Measurements from ENCODE around the gene PADI1. TPM values are rescaled to one million over a fixed set of nuclear protein-coding genes. Genes with fewer than 3 reads are reported as not detected.

Gene PADI1, protein sequence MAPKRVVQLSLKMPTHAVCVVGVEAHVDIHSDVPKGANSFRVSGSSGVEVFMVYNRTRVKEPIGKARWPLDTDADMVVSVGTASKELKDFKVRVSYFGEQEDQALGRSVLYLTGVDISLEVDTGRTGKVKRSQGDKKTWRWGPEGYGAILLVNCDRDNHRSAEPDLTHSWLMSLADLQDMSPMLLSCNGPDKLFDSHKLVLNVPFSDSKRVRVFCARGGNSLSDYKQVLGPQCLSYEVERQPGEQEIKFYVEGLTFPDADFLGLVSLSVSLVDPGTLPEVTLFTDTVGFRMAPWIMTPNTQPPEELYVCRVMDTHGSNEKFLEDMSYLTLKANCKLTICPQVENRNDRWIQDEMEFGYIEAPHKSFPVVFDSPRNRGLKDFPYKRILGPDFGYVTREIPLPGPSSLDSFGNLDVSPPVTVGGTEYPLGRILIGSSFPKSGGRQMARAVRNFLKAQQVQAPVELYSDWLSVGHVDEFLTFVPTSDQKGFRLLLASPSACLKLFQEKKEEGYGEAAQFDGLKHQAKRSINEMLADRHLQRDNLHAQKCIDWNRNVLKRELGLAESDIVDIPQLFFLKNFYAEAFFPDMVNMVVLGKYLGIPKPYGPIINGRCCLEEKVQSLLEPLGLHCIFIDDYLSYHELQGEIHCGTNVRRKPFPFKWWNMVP
- under 1 TPM in 3 of 7 donors, not detected in 4; 0.32 to 0.76 (median 0.46) TPM for total RNA-seq
- polyA plus RNA-seq = under 1 TPM; 0.03 to 0.29 (median 0.09) TPM
- long read RNA-seq, donor 1 = 0 reads
- long read RNA-seq, donor 2 = 0 reads

DNA sequence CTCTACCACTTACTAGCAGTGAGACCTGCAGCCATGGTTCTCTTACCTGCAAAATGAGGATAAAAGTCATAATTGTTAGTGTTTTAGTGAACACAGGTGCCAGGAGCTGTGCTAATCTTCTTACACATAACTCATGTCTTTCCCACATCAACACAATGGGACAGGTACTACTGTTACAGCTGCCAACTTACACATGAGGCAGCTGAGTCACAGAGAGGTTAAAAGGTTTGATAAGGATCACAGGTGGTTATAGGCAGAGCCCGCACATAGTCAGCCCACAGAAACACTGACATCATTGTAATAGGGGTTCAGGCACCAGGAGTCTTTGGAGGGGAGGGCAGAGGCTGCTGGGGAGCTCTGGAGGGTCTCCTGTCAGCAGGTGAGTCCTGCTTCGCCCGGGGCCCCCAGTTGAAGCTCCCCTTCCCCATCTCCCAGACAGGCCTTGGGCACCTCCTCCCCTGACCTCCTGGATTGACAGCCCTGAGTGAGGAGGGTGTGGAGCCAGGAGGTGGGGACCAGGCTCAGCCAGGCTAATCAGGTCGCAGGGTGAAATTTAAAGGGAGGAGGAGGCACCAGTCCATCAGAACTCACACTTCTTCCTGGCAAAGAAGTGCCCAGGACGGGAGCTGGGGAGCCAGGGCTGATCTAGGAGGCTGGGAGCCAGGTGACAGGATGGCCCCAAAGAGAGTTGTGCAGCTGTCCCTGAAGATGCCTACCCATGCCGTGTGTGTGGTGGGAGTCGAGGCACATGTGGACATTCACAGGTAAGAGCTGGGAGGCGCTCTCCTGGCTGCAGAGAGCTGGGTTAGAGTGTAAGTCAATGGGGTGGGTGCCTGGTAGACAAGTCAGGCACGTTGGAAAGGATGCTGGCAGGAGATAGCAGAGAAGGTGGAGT lies at the start of gene PADI1:
Gene PADI1, plus strand, starts transcription at position 583 of the 895 bp plus-strand sequence. Its CDS starts 90 bp downstream, at position 673.
- no peaks in the 10 kb centered on the region for H3K36me3 ChIP-seq
- H3K27ac ChIP-seq = no peak within 1 kb of the TSS
- no peak within 1 kb of the TSS for H3K4me3 ChIP-seq
- 78 to 84% (median 81%) methylated on average over 9 of the region's 9 CpGs for WGBS, 5 donors
- TF ChIP-seq, protein P1, sequence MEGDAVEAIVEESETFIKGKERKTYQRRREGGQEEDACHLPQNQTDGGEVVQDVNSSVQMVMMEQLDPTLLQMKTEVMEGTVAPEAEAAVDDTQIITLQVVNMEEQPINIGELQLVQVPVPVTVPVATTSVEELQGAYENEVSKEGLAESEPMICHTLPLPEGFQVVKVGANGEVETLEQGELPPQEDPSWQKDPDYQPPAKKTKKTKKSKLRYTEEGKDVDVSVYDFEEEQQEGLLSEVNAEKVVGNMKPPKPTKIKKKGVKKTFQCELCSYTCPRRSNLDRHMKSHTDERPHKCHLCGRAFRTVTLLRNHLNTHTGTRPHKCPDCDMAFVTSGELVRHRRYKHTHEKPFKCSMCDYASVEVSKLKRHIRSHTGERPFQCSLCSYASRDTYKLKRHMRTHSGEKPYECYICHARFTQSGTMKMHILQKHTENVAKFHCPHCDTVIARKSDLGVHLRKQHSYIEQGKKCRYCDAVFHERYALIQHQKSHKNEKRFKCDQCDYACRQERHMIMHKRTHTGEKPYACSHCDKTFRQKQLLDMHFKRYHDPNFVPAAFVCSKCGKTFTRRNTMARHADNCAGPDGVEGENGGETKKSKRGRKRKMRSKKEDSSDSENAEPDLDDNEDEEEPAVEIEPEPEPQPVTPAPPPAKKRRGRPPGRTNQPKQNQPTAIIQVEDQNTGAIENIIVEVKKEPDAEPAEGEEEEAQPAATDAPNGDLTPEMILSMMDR (IDR thresholded peaks at IDR 0.05 in 8 of 11, conservative IDR thresholded peaks at IDR 0.05 in 3 of 11) = no peak
- TF ChIP-seq POLR2A (IDR thresholded peaks at IDR 0.05) = no peak
- TF ChIP-seq POLR2AphosphoS5 (IDR thresholded peaks at IDR 0.05) = no peak
- intact Hi-C loops (cut with DNase I; ENCODE audit: low total_unique reads) = no loop called here
- H3K9me3 ChIP-seq = no peaks in the 10 kb centered on the region
- peaks cover 6 to 33% (median 19%) of the 10 kb centered on the region in 6 donors for H3K4me1 ChIP-seq
- H3K27me3 ChIP-seq (replicated peaks in 1 of 7) = no peaks in the 10 kb centered on the region
- DNase-seq = peak; percentile 46

DNA sequence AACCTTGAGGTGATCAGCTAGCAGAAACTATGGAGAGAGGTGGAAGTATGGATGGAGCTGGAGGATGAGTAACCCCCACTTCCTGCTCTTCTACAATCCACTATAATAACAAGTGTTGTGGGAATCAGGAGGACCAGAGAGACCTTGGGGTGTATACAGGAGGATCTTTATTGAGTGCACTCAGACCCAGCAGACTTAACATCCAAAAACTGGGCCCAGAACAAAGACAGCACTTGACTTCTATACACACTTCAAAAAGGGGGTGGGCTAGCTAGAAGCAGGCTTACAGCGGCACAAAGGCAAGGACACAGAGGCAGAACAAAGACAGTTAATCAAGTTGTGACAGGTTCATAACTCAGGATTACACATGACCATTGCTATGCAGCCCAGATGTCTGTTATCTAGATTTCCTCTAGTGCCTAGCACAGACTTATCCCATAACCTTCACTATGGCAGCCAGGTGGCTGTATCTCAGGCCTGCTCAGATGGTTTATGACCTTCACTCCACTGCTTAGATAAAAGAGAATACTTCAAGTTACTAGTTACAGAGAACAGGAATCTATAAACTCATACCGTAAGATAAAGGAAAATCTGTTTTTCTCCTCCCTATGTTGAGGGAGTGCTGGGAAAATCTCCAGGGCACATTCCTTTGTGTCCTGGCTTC lies 49.5 kb upstream of the PADI1 start:
- Histone ChIP-seq H3K4me3 (no peak overlapping the region), H3K4me1 (no peaks in the 10 kb centered on the region), H3K27me3 (replicated peaks in 1 of 7) (peaks cover 0 to 33% (median 0%) of the 10 kb centered on the region in 7 donors), H3K36me3 (no peaks in the 10 kb centered on the region), H3K9me3 (peaks cover 0 to 66% (median 58%) of the 10 kb centered on the region in 8 donors), H3K27ac (no peak overlapping the region)
- TF ChIP-seq, protein P1 (IDR thresholded peaks at IDR 0.05 in 8 of 11, conservative IDR thresholded peaks at IDR 0.05 in 3 of 11) = no peak
- TF ChIP-seq POLR2A (IDR thresholded peaks at IDR 0.05) (no peak), POLR2AphosphoS5 (IDR thresholded peaks at IDR 0.05) (no peak)
- no peak for DNase-seq
- WGBS, 5 donors = 43 to 67% (median 45%) methylated on average over 2 of the region's 2 CpGs
- intact Hi-C loops (cut with DNase I; ENCODE audit: low total_unique reads) = no loop called here

DNA sequence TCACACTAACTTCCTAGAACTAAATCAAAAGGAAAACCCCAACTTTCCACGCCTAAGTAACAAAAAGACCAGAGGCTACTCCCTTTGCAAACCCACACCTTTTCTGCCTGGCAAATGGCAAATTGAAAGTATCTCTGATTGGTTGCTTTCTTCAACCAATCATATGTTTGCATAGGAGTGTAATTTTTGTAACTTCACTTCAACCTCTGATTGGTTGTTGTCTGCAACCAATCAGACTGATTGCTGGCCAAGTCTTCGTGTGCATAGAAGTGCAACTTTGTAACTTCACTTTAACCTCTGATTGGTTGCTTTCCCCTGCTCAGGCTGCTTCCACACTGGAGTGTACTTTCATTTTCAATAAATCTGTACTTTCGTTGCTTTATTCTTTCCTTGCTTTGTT lies 48.8 kb upstream of the PADI1 start:
- intact Hi-C loops (cut with DNase I; ENCODE audit: low total_unique reads) = no loop called here
- DNase-seq = no peak
- no peaks in the 10 kb centered on the region for H3K4me1 ChIP-seq
- H3K4me3 ChIP-seq = no peak overlapping the region
- TF ChIP-seq POLR2AphosphoS5 (IDR thresholded peaks at IDR 0.05) = no peak
- TF ChIP-seq POLR2A (IDR thresholded peaks at IDR 0.05) = no peak
- TF ChIP-seq, protein P1 (IDR thresholded peaks at IDR 0.05 in 8 of 11, conservative IDR thresholded peaks at IDR 0.05 in 3 of 11) = no peak
- WGBS, 5 donors = 58 to 65% (median 62%) methylated on average over 3 of the region's 3 CpGs
- H3K27me3 ChIP-seq (replicated peaks in 1 of 7) = peaks cover 0 to 27% (median 0%) of the 10 kb centered on the region in 7 donors
- H3K27ac ChIP-seq = no peak overlapping the region
- H3K9me3 ChIP-seq = peaks cover 0 to 66% (median 58%) of the 10 kb centered on the region in 8 donors
- H3K36me3 ChIP-seq = no peaks in the 10 kb centered on the region

All from spleen (tissue), 13 donors.